GM12865 (cell line): ENCODE data around the gene PARP11.

Experiments
- DNase-seq: peaks from one replicate; pipeline ENCODE4 v3.0.0; 2010; ENCODE audit warnings: low read depth
- H3K4me3 ChIP-seq: 2 replicates; pipeline ENCODE4 v1.5.1; 2011; ENCODE audit warnings: mild to moderate bottlenecking, low read depth, low read length, control low read depth
- TF ChIP-seq, protein P1 (sequence below): IDR thresholded peaks from 2 replicates; pipeline ENCODE4 v1.5.1; 2011; ENCODE audit warnings: low read length, control low read depth, low read depth, inconsistent platforms; ENCODE audit not compliant: insufficient read depth; ENCODE audit errors: missing control alignments

The PARP11 gene

DNA sequence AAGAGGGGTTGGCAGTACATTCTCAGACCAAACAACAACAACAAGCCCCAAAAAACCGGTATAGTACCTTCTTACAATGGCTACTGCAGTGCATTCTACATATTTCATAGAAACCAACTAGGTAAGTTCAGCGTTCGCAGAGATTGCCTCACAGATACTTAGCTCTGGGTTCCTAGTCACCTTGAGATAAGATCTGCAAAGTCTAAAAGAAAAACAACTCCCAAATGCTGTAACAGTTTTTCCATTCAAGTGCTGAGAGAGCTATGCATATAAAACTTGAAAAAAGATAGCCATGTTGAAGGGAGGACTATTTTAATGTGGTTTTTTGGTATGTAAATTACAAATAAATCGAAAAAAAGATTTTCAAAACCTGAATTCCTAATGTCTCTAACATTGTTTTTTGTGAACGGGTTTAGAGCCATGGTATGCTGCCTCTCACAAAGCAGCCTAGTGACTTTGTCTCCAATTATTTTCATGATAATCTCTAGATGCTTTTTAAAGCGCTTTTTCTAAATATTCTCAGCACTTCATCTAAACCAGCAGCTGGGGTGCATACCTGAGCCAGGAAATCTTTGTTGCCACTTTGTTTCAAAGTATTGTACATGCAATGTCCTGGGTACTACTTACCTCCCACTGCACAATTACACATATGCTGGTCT is 63.7 kb downstream of the PARP11 start:
- DNase-seq = no peak
- TF ChIP-seq, protein P1, sequence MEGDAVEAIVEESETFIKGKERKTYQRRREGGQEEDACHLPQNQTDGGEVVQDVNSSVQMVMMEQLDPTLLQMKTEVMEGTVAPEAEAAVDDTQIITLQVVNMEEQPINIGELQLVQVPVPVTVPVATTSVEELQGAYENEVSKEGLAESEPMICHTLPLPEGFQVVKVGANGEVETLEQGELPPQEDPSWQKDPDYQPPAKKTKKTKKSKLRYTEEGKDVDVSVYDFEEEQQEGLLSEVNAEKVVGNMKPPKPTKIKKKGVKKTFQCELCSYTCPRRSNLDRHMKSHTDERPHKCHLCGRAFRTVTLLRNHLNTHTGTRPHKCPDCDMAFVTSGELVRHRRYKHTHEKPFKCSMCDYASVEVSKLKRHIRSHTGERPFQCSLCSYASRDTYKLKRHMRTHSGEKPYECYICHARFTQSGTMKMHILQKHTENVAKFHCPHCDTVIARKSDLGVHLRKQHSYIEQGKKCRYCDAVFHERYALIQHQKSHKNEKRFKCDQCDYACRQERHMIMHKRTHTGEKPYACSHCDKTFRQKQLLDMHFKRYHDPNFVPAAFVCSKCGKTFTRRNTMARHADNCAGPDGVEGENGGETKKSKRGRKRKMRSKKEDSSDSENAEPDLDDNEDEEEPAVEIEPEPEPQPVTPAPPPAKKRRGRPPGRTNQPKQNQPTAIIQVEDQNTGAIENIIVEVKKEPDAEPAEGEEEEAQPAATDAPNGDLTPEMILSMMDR = no peak
- no peak overlapping the region for H3K4me3 ChIP-seq

DNA sequence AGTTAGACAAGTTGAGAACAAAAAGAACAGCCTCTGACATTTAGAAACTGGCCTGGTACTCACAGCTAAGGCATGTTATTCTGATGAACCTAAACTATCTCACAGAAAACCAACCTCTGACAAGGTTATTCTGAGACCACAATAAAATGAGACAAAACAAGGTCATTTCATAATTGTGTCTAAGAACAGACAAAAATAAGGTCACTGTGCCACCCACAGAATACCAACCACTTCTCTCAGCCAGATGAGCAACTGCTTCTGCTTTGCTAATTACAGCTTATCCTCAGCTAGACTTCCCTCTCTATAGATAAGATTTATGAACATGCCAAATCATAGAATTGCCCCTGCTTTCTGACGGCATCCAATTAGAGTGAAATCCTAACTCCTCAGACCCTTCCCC is 68.1 kb downstream of the PARP11 start:
- no peak overlapping the region for H3K4me3 ChIP-seq
- no peak for DNase-seq
- TF ChIP-seq, protein P1 = no peak

GRCh38 chr12:3803865-3804472 is 69.2 kb downstream of the PARP11 start:
- DNase-seq = peak; percentile 85
- no peak overlapping the region for H3K4me3 ChIP-seq
- TF ChIP-seq, protein P1 = peak; percentile 91

- DNase-seq = no peak
- no peak overlapping the region for H3K4me3 ChIP-seq
- TF ChIP-seq, protein P1 = no peak
Measured at GRCh38 chr12:3802721-3803120, 70.5 kb downstream of the PARP11 start.

DNA sequence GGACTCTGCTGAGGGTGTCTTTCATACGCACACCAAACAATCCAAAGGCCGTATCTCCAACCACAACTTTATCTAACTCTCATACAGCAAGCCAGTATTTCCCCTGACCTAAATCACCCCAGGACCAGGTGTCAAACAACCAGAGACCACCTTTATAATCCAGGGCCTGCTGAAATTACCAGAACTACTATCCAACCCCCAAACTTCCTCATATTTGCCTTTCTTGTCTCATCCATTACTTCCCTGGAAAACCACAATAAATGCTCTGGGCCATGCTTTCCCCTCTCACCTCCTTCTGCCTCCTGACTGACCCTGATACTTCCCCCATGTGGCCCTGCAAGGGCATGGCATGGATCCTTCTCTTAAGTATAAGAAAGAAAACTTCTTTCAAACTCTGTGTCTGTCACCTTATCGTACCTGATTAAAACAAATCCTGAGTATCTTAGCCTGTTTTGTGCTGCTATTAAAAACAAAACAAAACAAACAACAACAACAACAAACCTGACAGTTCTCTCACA is 75.6 kb downstream of the PARP11 start:
- DNase-seq = no peak
- TF ChIP-seq, protein P1 = no peak
- no peak overlapping the region for H3K4me3 ChIP-seq

DNA sequence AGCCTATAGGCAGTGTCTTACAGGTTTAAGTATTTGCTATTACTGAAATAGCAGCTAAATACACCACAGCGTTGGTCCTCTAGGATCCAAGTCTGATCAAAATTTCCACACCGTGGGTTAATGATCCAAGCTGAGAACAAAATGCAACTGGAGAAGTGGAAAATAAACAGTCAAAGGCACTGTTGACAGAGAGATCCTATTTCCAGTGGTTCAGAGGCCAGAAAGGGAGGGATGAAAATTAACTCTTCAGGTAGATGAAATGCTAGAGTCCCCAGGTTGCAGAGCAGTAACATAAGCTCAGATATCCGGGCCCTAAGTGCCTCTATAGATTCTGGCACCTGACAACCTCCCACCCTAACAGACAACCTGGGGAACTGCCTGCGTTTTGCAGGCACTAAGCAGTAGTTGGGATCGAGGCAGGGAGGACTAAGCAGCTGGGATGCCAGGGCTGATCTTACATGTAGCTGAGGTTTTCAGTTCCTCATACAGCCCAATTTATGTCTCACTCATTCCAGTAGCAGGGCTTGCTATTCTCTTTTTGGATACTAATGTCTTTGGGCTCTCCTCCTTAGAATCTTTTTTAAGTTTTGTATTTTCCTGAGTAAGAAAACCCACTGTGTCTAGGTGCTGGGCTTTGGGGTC is 77.6 kb downstream of the PARP11 start:
- no peak overlapping the region for H3K4me3 ChIP-seq
- TF ChIP-seq, protein P1 = no peak
- DNase-seq = peak; percentile 2
